HG02798 (cell line): ENCODE data around the gene GABRB3.

Experiments
- ATAC-seq: cut with Tn5 transposase; IDR thresholded peaks from one replicate; pipeline ENCODE4 v1.9.1; 2021; ENCODE audit warnings: mild to moderate bottlenecking; ENCODE audit not compliant: unreplicated experiment, poor library complexity

Gene GABRB3

GRCh38 chr15:26635614-26636013, 137.3 kb downstream of the GABRB3 start:
- no peak for ATAC-seq

- ATAC-seq, result no peak
These were observed 137.8 kb downstream of the GABRB3 start for GRCh38 chr15:26635105-26635504.

GRCh38 chr15:26634319-26634718, 138.5 kb downstream of the GABRB3 start:
- ATAC-seq, result no peak

GRCh38 chr15:26632500-26632899, 140.4 kb downstream of the GABRB3 start:
- no peak for ATAC-seq

GRCh38 chr15:26631894-26632293, 141.0 kb downstream of the GABRB3 start:
- ATAC-seq, result no peak

- no peak for ATAC-seq
These were observed 142.0 kb downstream of the GABRB3 start for GRCh38 chr15:26630857-26631256.

GRCh38 chr15:26628879-26629529, 143.9 kb downstream of the GABRB3 start:
- ATAC-seq, result no peak

GRCh38 chr15:26628071-26628470, 144.8 kb downstream of the GABRB3 start:
- no peak for ATAC-seq

- ATAC-seq, result no peak
These were observed 148.7 kb downstream of the GABRB3 start for GRCh38 chr15:26624128-26624527.

- ATAC-seq, result no peak
These were observed 149.8 kb downstream of the GABRB3 start for GRCh38 chr15:26623071-26623470.

- no peak for ATAC-seq
These were observed 151.1 kb downstream of the GABRB3 start for GRCh38 chr15:26621816-26622215.

GRCh38 chr15:26620528-26621458, 152.1 kb downstream of the GABRB3 start:
- ATAC-seq, result no peak

GRCh38 chr15:26615927-26616302, 157.0 kb downstream of the GABRB3 start:
- no peak for ATAC-seq

GRCh38 chr15:26615188-26615926, 157.5 kb downstream of the GABRB3 start:
- no peak for ATAC-seq

- ATAC-seq, result no peak
These were observed 158.1 kb downstream of the GABRB3 start for GRCh38 chr15:26614734-26615133.

GRCh38 chr15:26598704-26599103, 174.2 kb downstream of the GABRB3 start:
- no peak for ATAC-seq

GRCh38 chr15:26595611-26596010, 177.3 kb downstream of the GABRB3 start:
- ATAC-seq, result no peak

GRCh38 chr15:26590676-26591075, 182.2 kb downstream of the GABRB3 start:
- ATAC-seq, result no peak

- no peak for ATAC-seq
These were observed 190.0 kb downstream of the GABRB3 start for GRCh38 chr15:26582840-26583239.

- no peak for ATAC-seq
These were observed 191.9 kb downstream of the GABRB3 start for GRCh38 chr15:26580943-26581342.
